Measurements from ENCODE around the gene SLC35F3.

SLC35F3 gene

DNA sequence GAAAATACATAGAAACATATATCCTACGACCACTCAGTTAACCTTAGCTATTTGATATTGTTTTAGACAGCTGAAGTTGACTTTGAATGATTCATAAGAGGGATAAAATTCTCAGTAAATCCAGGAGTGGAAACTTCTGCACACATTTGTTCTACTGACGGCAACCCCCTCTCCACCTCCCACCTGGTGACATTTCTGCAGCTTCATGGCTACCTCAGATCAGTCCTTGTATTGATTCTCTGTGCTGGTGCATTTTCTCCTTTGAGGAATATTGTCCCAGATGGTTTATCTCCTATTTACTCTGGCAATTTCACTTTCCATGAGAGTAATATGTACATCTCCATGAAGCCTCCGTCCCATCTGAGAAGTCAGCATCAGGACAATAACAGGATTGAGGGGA lies 411.1 kb downstream of the SLC35F3 start:
- H3K79me2 ChIP-seq (ENCODE audit: insufficient read depth, low read length), result no peaks in the 10 kb centered on the region
- no peaks in the 10 kb centered on the region for H4K20me1 ChIP-seq (ENCODE audit: low read depth, low read length)
- H3F3A ChIP-seq (ENCODE audit: insufficient read depth), result no peaks in the 10 kb centered on the region
- no peak overlapping the region for H3K4me3 ChIP-seq (ENCODE audit: insufficient read depth, low read length, poor library complexity, severe bottlenecking)
- H3K27me3 ChIP-seq (ENCODE audit: low read length), result no peaks in the 10 kb centered on the region
- no peaks in the 10 kb centered on the region for H3K9me3 ChIP-seq (ENCODE audit: insufficient read depth, low read length)
- no peak overlapping the region for H2AFZ ChIP-seq (ENCODE audit: low read depth, low read length, severe bottlenecking)
- no peak overlapping the region for H3K9ac ChIP-seq (ENCODE audit: low read length)
- H3K9me2 ChIP-seq (replicated peaks; ENCODE audit: insufficient read depth, low read length), result no peaks in the 10 kb centered on the region
- H3K27ac ChIP-seq (ENCODE audit: low read depth, low read length), result no peak overlapping the region
- H3K36me3 ChIP-seq (ENCODE audit: low read length), result no peaks in the 10 kb centered on the region
- no peak for TF ChIP-seq EZH2phosphoT487 (conservative IDR thresholded peaks at IDR 0.05; ENCODE audit: low read length)
- TF ChIP-seq, protein P1, sequence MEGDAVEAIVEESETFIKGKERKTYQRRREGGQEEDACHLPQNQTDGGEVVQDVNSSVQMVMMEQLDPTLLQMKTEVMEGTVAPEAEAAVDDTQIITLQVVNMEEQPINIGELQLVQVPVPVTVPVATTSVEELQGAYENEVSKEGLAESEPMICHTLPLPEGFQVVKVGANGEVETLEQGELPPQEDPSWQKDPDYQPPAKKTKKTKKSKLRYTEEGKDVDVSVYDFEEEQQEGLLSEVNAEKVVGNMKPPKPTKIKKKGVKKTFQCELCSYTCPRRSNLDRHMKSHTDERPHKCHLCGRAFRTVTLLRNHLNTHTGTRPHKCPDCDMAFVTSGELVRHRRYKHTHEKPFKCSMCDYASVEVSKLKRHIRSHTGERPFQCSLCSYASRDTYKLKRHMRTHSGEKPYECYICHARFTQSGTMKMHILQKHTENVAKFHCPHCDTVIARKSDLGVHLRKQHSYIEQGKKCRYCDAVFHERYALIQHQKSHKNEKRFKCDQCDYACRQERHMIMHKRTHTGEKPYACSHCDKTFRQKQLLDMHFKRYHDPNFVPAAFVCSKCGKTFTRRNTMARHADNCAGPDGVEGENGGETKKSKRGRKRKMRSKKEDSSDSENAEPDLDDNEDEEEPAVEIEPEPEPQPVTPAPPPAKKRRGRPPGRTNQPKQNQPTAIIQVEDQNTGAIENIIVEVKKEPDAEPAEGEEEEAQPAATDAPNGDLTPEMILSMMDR (IDR thresholded peaks at IDR 0.05; ENCODE audit: insufficient read depth, low read length, poor library complexity, severe bottlenecking), result no peak
- H3K4me2 ChIP-seq (ENCODE audit: low read depth, low read length, poor library complexity, severe bottlenecking), result no peak overlapping the region

DNA sequence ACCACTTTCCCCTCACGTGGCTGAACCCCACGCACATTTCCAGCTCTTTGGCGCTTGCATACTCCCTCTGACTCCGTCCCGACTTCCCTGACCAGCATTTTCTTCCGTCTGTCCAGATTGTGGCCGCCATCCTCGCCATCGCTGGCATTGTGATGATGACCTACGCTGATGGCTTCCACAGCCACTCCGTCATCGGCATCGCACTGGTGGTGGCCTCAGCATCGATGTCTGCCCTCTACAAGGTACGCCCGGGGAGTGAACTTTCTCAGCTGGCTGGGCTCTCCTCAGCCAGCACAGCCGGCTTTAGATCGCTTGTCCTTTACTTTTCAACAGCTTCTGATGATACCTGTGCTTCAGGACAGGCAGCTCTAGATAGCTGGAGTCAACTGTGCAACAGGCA lies 412.0 kb downstream of the SLC35F3 start:
- H3K4me2 ChIP-seq (ENCODE audit: low read depth, low read length, poor library complexity, severe bottlenecking), result no peak overlapping the region
- H3F3A ChIP-seq (ENCODE audit: insufficient read depth), result no peaks in the 10 kb centered on the region
- H3K27me3 ChIP-seq (ENCODE audit: low read length), result no peaks in the 10 kb centered on the region
- no peaks in the 10 kb centered on the region for H3K79me2 ChIP-seq (ENCODE audit: insufficient read depth, low read length)
- no peak overlapping the region for H3K27ac ChIP-seq (ENCODE audit: low read depth, low read length)
- H3K9me2 ChIP-seq (replicated peaks; ENCODE audit: insufficient read depth, low read length), result no peaks in the 10 kb centered on the region
- H2AFZ ChIP-seq (ENCODE audit: low read depth, low read length, severe bottlenecking), result no peak overlapping the region
- TF ChIP-seq EZH2phosphoT487 (conservative IDR thresholded peaks at IDR 0.05; ENCODE audit: low read length), result no peak
- TF ChIP-seq, protein P1 (IDR thresholded peaks at IDR 0.05; ENCODE audit: insufficient read depth, low read length, poor library complexity, severe bottlenecking), result no peak
- no peak overlapping the region for H3K4me3 ChIP-seq (ENCODE audit: insufficient read depth, low read length, poor library complexity, severe bottlenecking)
- no peaks in the 10 kb centered on the region for H4K20me1 ChIP-seq (ENCODE audit: low read depth, low read length)
- no peak overlapping the region for H3K9ac ChIP-seq (ENCODE audit: low read length)
- H3K36me3 ChIP-seq (ENCODE audit: low read length), result no peaks in the 10 kb centered on the region
- H3K9me3 ChIP-seq (ENCODE audit: insufficient read depth, low read length), result no peaks in the 10 kb centered on the region

DNA sequence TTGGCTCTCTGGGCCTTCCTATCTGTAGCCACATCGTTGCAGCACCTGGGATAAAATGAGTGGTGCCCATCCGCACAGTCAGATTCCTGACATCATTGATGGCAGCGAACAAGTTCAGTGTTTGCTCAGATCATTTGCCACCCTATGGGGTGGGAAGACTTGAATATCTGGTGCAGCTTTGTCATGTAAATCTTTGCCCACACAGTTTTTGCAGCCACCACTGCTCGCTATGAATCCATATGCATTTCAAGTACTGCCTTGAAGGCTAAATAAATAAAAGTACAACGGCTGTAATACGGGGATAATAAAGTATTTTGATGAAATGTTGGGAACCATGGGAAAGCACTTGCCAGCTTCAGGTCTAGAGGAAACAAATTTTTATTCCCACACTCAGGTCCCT lies 412.5 kb downstream of the SLC35F3 start:
- H3F3A ChIP-seq (ENCODE audit: insufficient read depth), result no peaks in the 10 kb centered on the region
- no peaks in the 10 kb centered on the region for H3K27me3 ChIP-seq (ENCODE audit: low read length)
- no peak overlapping the region for H3K27ac ChIP-seq (ENCODE audit: low read depth, low read length)
- H3K4me3 ChIP-seq (ENCODE audit: insufficient read depth, low read length, poor library complexity, severe bottlenecking), result no peak overlapping the region
- TF ChIP-seq EZH2phosphoT487 (conservative IDR thresholded peaks at IDR 0.05; ENCODE audit: low read length), result no peak
- TF ChIP-seq, protein P1 (IDR thresholded peaks at IDR 0.05; ENCODE audit: insufficient read depth, low read length, poor library complexity, severe bottlenecking), result no peak
- H3K4me2 ChIP-seq (ENCODE audit: low read depth, low read length, poor library complexity, severe bottlenecking), result no peak overlapping the region
- no peak overlapping the region for H2AFZ ChIP-seq (ENCODE audit: low read depth, low read length, severe bottlenecking)
- no peaks in the 10 kb centered on the region for H3K36me3 ChIP-seq (ENCODE audit: low read length)
- H4K20me1 ChIP-seq (ENCODE audit: low read depth, low read length), result no peaks in the 10 kb centered on the region
- H3K9me2 ChIP-seq (replicated peaks; ENCODE audit: insufficient read depth, low read length), result no peaks in the 10 kb centered on the region
- no peaks in the 10 kb centered on the region for H3K79me2 ChIP-seq (ENCODE audit: insufficient read depth, low read length)
- H3K9ac ChIP-seq (ENCODE audit: low read length), result no peak overlapping the region
- no peaks in the 10 kb centered on the region for H3K9me3 ChIP-seq (ENCODE audit: insufficient read depth, low read length)
